Activated T-helper 17 cell treated with anti-CD3 and anti-CD28 coated beads, Interleukin-2, amount 50 U/mL, for 72 hours (primary cell): ENCODE results near the gene GALNT16. TPM values are rescaled to one million over a fixed set of nuclear protein-coding genes. Genes with fewer than 3 reads are reported as not detected.

Experiments used
- total RNA-seq, 2 donors: library from RNA; stranded (reverse); gene quantifications; one replicate each; pipeline ENCODE4 v1.2.3, GENCODE V29; 2022

GALNT16 gene
- total RNA-seq, 2 donors from 2014 or later, result 0.06 to 0.66 TPM

Other genes with a start within 250 kb of the GALNT16 start
- 10 to 100 TPM; 31.4 to 37.7 TPM for gene DCAF5, start 107.0 kb upstream of the GALNT16 start, total RNA-seq
- gene EXD2, start 68.7 kb upstream of the GALNT16 start, total RNA-seq, result 10 to 100 TPM in 1 of 2 donors, 1 to 10 TPM in 1; 9.2 to 11.8 TPM
- gene ERH, start 138.1 kb downstream of the GALNT16 start, total RNA-seq, result 100 to 1,000 TPM; 198 to 374 TPM
- 10 to 100 TPM; 43.9 to 61.1 TPM for gene SLC39A9, start 138.5 kb downstream of the GALNT16 start, total RNA-seq
- gene PLEKHD1, start 224.6 kb downstream of the GALNT16 start, total RNA-seq, result under 1 TPM; 0.11 to 0.19 TPM